GM10266 (cell line): Measurements from ENCODE around the gene C1orf174.

Experiments
- DNase-seq: peaks from one replicate; pipeline ENCODE4 v3.0.0; 2012; ENCODE audit errors: extremely low spot score
- CTCF ChIP-seq: IDR thresholded peaks from 2 replicates; pipeline ENCODE4 v1.5.1; 2012; ENCODE audit warnings: mild to moderate bottlenecking, low read depth; ENCODE audit not compliant: control insufficient read depth, insufficient read depth; ENCODE audit errors: missing control alignments

Gene C1orf174

GRCh38 chr1:3931007-3931912, 31.2 kb upstream of the C1orf174 start:
- TF ChIP-seq CTCF: no peak
- DNase-seq: no peak

- no peak for DNase-seq
- TF ChIP-seq CTCF: no peak
These were observed 30.4 kb upstream of the C1orf174 start for GRCh38 chr1:3930301-3931006.

GRCh38 chr1:3929126-3929525, 29.1 kb upstream of the C1orf174 start:
- no peak for DNase-seq
- TF ChIP-seq CTCF: no peak

GRCh38 chr1:3928586-3928985, 28.5 kb upstream of the C1orf174 start:
- no peak for DNase-seq
- no peak for TF ChIP-seq CTCF

GRCh38 chr1:3926956-3927355, 26.9 kb upstream of the C1orf174 start:
- DNase-seq: no peak
- no peak for TF ChIP-seq CTCF

GRCh38 chr1:3925762-3926161, 25.7 kb upstream of the C1orf174 start:
- no peak for TF ChIP-seq CTCF
- DNase-seq: no peak

GRCh38 chr1:3925256-3925655, 25.2 kb upstream of the C1orf174 start:
- TF ChIP-seq CTCF: no peak
- DNase-seq: no peak
